Vagina (tissue), 2 donors: ENCODE data around the gene ACRBP. TPM values are rescaled to one million over a fixed set of nuclear protein-coding genes. Genes with fewer than 3 reads are reported as not detected.

Experiments used
- DNase-seq, 2 donors: peaks; one replicate each; pipeline ENCODE4 v3.0.0-alpha.2; 2017; ENCODE audit errors: extremely low spot score in 2 of 2
- H3K27ac ChIP-seq: fragments of 200-600 bp; sonication (generic); one replicate; pipeline ENCODE4 v1.5.1; 2019
- H3K27me3 ChIP-seq: fragments of 200-600 bp; sonication (generic); one replicate; pipeline ENCODE4 v1.5.1; 2019
- H3K36me3 ChIP-seq, 2 donors: fragments of 200-600 bp; sonication (generic); one replicate each; pipeline ENCODE4 v1.5.1; 2017 to 2019
- H3K4me1 ChIP-seq: fragments of 200-600 bp; sonication (generic); one replicate; pipeline ENCODE4 v1.5.1; 2019
- H3K4me3 ChIP-seq, 2 donors: fragments of 200-600 bp; sonication (generic); 1 replicate in 1 of 2; 2 replicates in 1 of 2; pipeline ENCODE4 v1.5.1; 2016 to 2019
- H3K9me3 ChIP-seq: fragments of 200-600 bp; sonication (generic); one replicate; pipeline ENCODE4 v1.5.1; 2019
- CTCF ChIP-seq, 3 experiments: fragments of 450-650 bp in 2 of 3; fragments of 200-600 bp in 1 of 3; sonication (generic) in 1 of 3; IDR thresholded peaks; one replicate each; pipeline ENCODE4 v1.5.1; 2017 to 2019; ENCODE audit warnings: antibody characterized with exemption in 3 of 3, mild to moderate bottlenecking in 2 of 3, moderate library complexity in 2 of 3
- POLR2A ChIP-seq, 2 donors: fragments of 450-650 bp; IDR thresholded peaks; one replicate each; pipeline ENCODE4 v1.6.1; 2017; ENCODE audit warnings: antibody characterized with exemption in 2 of 2, mild to moderate bottlenecking in 2 of 2, moderate library complexity in 2 of 2
- POLR2AphosphoS5 ChIP-seq, 2 donors: sonication (generic); formaldehyde crosslinking; IDR thresholded peaks; one replicate each; pipeline ENCODE4 v1.9.0; 2017; ENCODE audit warnings: antibody characterized with exemption in 2 of 2, mild to moderate bottlenecking in 2 of 2, low read depth in 1 of 2; ENCODE audit not compliant: insufficient read depth in 1 of 2
- intact Hi-C: fragments of 100-400 bp; cut with DNase I; formaldehyde crosslinking; loops from one replicate; pipeline ENCODE4 v1.15.1; 2023
- total RNA-seq: library from RNA; depleted of rRNA; stranded (reverse); fragments of >200 nt; gene quantifications from one replicate; pipeline ENCODE4 v1.2.3, GENCODE V29; 2016

ACRBP gene
- total RNA-seq, 1 donor from 2014 or later, result 0.74 TPM

GRCh38 chr12:6652391-6652790, 5.2 kb upstream of the ACRBP start:
- peaks cover 0 to 70% of the 10 kb centered on the region in 2 donors for H3K36me3 ChIP-seq
- no peaks in the 10 kb centered on the region for H3K27me3 ChIP-seq
- no peaks in the 10 kb centered on the region for H3K9me3 ChIP-seq
- no peak overlapping the region for H3K27ac ChIP-seq
- no peak for DNase-seq
- intact Hi-C loops, result no loop called here
- no peak overlapping the region for H3K4me3 ChIP-seq
- H3K4me1 ChIP-seq, result peaks cover 5% of the 10 kb centered on the region
- TF ChIP-seq POLR2AphosphoS5 (IDR thresholded peaks at IDR 0.05; ENCODE audit: insufficient read depth in 1 of 2, low read depth in 1 of 2) (no peak), CTCF (IDR thresholded peaks at IDR 0.05) (no peak), POLR2A (IDR thresholded peaks at IDR 0.05) (no peak)

GRCh38 chr12:6650832-6651231, 3.6 kb upstream of the ACRBP start:
- peaks cover 12% of the 10 kb centered on the region for H3K4me1 ChIP-seq
- intact Hi-C loops, result no loop called here
- H3K27ac ChIP-seq, result no peak overlapping the region
- H3K36me3 ChIP-seq, result peaks cover 0 to 58% of the 10 kb centered on the region in 2 donors
- H3K4me3 ChIP-seq, result no peak overlapping the region
- no peaks in the 10 kb centered on the region for H3K9me3 ChIP-seq
- TF ChIP-seq POLR2AphosphoS5 (IDR thresholded peaks at IDR 0.05; ENCODE audit: insufficient read depth in 1 of 2, low read depth in 1 of 2), result no peak
- no peaks in the 10 kb centered on the region for H3K27me3 ChIP-seq
- no peak for DNase-seq

- H3K27ac ChIP-seq, result no peak overlapping the region
These were observed 753 bp downstream of the ACRBP start for GRCh38 chr12:6646276-6647082.

DNA sequence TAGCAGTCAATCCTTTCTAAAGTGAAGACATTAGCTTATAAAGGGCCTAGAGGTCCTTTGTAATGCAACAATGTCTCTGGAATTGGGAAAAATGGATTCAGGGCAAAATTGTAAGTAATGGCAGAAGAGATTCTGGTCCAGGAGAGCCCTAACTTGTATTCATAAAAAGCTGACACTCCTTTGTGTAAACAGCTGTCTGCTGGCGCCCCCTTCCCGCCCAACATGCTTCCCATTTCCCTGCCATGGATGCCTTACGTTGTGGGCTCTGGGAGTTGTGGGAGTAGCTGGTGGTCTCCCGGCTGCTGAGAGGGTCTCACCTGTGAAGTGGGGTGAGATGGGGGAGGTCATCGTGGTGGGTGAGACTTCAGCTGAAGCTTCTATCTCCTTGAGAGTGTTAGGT, 2.3 kb downstream of the ACRBP start:
- no peak overlapping the region for H3K4me3 ChIP-seq
- no peaks in the 10 kb centered on the region for H3K27me3 ChIP-seq
- H3K9me3 ChIP-seq, result no peaks in the 10 kb centered on the region
- H3K27ac ChIP-seq, result no peak overlapping the region
- TF ChIP-seq POLR2A (IDR thresholded peaks at IDR 0.05) (no peak), POLR2AphosphoS5 (IDR thresholded peaks at IDR 0.05; ENCODE audit: insufficient read depth in 1 of 2, low read depth in 1 of 2) (no peak), CTCF (IDR thresholded peaks at IDR 0.05) (no peak)
- intact Hi-C loops, result no loop called here
- H3K36me3 ChIP-seq, result peaks cover 0 to 5% of the 10 kb centered on the region in 2 donors
- peaks cover 12% of the 10 kb centered on the region for H3K4me1 ChIP-seq
- DNase-seq, result no peak

More at GRCh38 chr12:6646276-6647082, 753 bp downstream of the ACRBP start:
- intact Hi-C loops, result no loop called here
- Histone ChIP-seq H3K4me1 (peaks cover 12% of the 10 kb centered on the region), H3K27me3 (no peaks in the 10 kb centered on the region), H3K9me3 (no peaks in the 10 kb centered on the region), H3K36me3 (peaks cover 0 to 20% of the 10 kb centered on the region in 2 donors), H3K4me3 (peak overlapping the region; percentile 43 to 45)
- TF ChIP-seq POLR2A (IDR thresholded peaks at IDR 0.05) (no peak), CTCF (IDR thresholded peaks at IDR 0.05) (no peak), POLR2AphosphoS5 (IDR thresholded peaks at IDR 0.05; ENCODE audit: insufficient read depth in 1 of 2, low read depth in 1 of 2) (no peak)
- no peak for DNase-seq

DNA sequence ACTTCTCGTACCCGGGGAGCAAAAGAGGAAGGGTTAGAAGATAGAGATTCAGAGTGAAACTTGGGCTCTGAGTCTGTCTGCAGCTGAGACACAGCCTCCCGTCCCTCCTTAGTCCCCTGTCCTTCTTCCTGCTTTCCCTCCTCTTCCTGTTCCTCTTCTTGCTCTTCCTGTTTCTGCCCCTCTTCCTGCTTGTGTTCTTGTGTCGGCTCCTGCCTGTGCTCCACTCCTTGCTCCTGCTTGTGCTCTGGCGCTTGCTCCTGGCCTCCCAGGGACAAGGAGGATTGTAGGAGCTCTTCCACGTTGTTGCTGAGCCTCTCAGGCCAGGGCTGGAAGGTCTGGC, 3.0 kb downstream of the ACRBP start:
- no peak for DNase-seq
- intact Hi-C loops, result no loop called here
- H3K27me3 ChIP-seq, result no peaks in the 10 kb centered on the region
- H3K4me1 ChIP-seq, result peaks cover 12% of the 10 kb centered on the region
- no peak overlapping the region for H3K4me3 ChIP-seq
- H3K27ac ChIP-seq, result no peak overlapping the region
- TF ChIP-seq CTCF (IDR thresholded peaks at IDR 0.05), result no peak
- TF ChIP-seq POLR2AphosphoS5 (IDR thresholded peaks at IDR 0.05; ENCODE audit: insufficient read depth in 1 of 2, low read depth in 1 of 2), result no peak
- no peak for TF ChIP-seq POLR2A (IDR thresholded peaks at IDR 0.05)
- H3K9me3 ChIP-seq, result no peaks in the 10 kb centered on the region
- H3K36me3 ChIP-seq, result no peaks in the 10 kb centered on the region
